ENCODE results near the gene HPN.

DNA sequence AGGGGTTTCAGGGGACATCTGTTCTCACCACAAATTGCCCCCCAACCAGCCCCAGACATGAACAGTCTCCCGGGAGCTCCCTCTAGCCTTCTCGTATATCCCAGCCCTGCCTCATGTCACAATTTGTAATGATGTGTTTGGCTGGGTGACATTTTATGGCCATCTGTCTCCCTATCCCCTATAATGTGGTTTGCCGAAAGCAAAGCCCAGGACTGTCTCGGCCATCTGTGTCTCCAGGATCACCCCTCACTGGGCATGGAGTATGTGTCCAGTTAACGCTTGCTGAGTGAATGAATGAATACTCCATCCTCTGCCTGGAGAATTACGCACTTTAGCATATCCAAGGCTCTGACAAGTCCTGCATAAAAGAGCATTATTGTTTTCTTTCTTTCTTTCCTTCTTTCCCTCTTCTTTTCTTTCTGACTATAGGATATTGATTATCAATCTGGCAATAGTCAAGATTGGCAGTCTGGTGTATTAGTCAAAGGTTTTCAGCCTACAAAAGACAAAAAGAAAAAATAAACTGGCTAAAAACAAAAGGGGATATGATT lies 15.1 kb downstream of the HPN start:
- TF ChIP-seq, protein P1, sequence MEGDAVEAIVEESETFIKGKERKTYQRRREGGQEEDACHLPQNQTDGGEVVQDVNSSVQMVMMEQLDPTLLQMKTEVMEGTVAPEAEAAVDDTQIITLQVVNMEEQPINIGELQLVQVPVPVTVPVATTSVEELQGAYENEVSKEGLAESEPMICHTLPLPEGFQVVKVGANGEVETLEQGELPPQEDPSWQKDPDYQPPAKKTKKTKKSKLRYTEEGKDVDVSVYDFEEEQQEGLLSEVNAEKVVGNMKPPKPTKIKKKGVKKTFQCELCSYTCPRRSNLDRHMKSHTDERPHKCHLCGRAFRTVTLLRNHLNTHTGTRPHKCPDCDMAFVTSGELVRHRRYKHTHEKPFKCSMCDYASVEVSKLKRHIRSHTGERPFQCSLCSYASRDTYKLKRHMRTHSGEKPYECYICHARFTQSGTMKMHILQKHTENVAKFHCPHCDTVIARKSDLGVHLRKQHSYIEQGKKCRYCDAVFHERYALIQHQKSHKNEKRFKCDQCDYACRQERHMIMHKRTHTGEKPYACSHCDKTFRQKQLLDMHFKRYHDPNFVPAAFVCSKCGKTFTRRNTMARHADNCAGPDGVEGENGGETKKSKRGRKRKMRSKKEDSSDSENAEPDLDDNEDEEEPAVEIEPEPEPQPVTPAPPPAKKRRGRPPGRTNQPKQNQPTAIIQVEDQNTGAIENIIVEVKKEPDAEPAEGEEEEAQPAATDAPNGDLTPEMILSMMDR (conservative IDR thresholded peaks at IDR 0.05; ENCODE audit: low read length), result no peak
- no peak for TF ChIP-seq EZH2phosphoT487 (IDR thresholded peaks at IDR 0.05; ENCODE audit: borderline replicate concordance)

Data from Loucy (cell line).